G401 (cell line): ENCODE measurements around the gene CEND1. TPM values are rescaled to one million over a fixed set of nuclear protein-coding genes. Genes with fewer than 3 reads are reported as not detected.

Source experiments
- DNase-seq: peaks from one replicate; pipeline ENCODE4 v3.0.0-alpha.2; 2015; ENCODE audit warnings: low spot score
- in situ Hi-C: cut with HindIII; loops from 2 replicates; pipeline ENCODE4 v1.10.0; 2016; ENCODE audit warnings: low sequenced_read_pairs, mixed read lengths
- total RNA-seq: library from RNA; depleted of rRNA; stranded (reverse); fragments of >200 nt; shearing (Covaris generic); gene quantifications from 2 replicates; pipeline ENCODE4 v1.2.3, GENCODE V29; 2014

CEND1 gene
- total RNA-seq, 1 experiment from 2014 or later = 0.95 TPM

DNA sequence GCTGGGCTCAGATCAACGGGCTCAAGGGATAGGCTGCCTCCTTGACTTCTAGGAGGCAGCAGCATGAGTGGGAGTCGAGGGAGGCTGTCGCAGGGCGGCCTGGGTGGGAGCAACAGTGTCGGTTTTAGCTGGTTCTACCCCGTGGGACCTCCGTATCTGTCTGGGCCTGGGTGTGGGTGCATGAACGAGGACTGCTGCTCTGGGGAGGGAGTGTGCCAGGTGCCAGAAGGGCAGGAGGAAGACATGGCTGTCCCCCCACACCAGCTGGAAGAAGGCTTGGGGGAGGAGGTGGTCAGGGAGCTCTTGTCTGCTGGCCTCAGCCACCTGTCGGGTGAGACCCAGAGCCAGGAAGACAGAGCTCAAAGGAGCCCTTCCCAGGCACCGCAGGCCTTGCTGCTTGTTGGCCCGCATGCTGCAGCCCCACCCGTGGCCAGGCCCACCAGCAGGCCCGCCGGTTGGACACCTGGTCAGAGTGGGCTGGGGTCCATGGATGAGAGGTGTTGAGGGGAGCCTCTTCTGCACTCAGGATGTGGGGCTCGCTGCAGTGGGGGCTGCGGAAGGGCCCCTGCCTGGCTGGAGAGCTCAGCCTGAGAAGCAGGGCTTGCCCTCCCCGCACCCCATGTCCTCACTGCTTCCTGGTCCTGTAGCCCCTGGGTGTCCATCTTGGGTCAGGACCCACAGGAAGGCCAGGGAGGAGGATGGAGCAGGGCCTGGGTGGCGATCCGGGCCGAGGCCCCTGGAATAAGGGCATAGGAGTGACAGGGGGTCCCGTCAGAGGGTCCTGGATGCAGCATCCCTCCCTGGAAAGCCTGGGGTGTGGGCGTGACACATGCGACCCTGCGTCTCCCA lies 3.4 kb downstream of the CEND1 start:
- in situ Hi-C loops = no loop called here
- peak; percentile 69 for DNase-seq

DNA sequence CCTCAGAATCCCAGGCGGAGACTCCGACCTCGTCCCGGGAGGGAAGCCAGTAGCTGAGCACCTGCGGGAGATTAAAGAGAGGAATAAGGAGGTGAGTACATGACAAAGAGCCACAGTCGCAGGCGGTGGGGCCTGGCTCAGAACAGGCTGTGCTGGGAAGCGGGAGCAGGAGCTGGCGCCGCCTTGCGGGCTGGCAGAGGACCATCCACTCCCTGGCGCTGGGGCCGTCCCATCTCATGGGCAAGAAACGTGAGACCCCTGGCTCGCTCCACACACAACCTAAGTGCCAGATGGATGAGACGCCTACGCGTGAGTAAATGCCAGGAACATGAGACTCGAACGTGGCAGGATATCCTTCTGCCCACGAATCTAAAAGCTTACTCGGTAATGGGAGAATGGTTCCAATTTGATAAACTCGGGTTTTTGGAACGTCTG lies 6.3 kb downstream of the CEND1 start:
- peak; percentile 97 for DNase-seq
- in situ Hi-C loops = no loop called here

DNA sequence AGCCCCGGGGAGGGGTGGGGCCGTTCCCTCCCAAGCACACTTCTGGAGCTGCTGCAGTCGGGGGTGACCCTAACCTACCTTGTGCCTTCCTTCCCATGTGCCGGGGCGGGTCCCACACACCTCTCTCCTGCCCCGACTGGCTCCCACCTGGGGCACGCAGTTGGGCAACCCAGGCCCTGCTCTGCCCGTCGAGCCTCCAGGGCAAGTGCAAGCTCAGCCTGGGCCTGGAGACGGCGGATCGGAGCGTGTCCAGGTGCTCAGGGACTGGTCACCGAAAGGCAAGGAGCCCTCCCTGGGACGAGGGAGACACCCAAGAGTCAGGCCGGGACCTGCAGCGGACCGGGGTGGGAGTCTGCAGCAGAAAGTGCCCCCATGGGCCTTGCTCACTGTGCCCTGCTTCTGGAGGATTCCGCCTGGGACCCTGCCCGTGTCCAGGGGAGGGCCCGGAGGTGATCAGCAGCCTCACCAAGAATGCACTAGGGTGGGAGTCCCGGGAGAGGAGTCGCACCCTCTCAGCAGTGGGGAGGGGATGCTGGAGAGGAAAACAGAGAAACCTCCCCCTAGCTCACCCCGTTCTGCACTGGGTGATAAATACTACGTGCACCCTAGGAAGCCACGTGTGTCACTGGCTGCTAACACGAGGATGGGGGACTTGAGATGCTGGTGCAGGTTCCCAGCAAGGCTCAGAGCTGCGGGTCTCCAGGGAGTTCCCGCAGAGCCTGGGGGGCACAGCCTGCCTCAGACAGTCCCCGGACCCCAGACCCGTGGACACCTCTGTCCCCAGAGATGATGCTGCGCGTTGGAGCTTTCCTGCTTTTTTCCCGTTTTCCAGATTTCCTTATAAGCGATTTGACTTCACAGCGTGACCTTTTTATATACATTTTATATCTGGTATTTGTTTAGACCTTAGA lies 7.4 kb downstream of the CEND1 start:
- in situ Hi-C loops = no loop called here
- DNase-seq = no peak

DNA sequence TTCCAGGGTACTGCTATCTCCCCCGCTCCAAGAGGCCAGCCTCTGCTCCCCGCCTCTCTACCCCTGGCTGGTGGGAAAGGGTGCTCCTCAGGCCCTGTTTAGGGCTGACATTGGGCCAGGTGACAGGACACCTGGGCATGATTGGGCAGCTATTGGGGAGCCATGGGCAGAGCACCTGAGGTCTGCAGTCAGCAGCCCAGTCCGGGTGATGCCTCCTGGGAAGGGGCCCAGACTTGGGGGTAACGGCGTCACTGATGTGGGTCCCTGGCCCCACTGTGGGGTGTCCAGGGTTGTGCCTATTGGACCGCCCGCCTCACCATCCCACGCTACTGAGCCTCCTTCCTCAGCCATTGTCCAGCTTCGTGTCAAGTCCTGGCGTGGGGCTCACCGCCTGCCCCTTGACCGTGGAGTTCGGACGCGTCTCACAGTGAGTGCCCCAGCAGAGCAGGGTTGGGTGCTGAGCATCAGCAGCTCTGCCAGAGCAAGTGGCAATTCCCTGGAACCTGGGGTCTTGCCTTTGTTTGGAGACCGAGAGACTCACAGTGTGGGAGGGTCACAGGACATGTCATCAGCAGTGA lies 9.8 kb downstream of the CEND1 start:
- no peak for DNase-seq
- in situ Hi-C loops = no loop called here

DNA sequence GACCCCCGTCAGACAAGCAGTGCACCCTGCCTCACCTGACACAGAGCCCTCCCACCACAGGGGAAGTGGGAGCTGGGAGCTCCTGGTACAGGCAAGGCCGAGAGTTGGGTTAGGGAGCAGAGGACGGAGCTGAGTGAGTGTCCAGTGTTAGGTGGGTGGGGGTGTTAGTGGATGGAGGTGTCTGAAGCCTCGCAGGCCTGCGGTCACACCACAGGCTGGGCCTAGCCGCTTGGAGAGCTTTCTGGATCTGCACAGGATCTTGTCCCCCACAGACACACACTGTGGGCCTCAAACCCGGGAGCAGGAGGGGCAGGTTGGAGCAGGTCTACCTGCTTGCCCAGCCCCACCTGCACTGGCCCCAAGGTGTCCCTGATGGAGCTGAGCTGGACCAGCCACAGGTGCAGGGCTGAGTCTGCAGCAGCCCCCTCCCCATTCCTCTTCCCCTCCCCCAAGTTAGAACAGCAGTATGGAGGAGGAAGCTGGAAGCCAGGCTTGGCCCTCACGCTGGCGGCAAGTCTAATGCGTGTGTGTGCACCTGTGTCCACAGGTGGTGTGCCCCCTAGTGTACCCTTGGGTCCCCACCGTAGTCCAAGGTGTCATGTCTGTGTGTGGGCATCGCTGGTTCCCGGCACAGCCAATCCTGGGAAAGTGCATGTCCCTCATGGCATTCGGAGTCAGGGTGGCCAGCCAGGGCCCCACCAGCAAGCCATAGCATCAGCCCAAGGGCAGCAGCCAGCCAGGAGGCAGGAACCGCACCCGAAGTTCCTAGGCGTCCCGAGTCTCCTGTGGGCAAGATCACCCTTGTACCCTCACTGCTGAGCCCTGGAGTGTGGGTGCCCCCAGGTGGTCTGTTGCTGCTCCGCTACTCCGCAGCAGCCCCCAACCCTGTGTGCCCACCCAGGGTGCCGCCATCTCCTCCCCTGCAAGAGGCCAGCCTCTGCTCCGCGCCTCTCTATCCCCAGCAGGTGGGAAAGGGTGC lies 10.6 kb downstream of the CEND1 start:
- no peak for DNase-seq
- in situ Hi-C loops = no loop called here

DNA sequence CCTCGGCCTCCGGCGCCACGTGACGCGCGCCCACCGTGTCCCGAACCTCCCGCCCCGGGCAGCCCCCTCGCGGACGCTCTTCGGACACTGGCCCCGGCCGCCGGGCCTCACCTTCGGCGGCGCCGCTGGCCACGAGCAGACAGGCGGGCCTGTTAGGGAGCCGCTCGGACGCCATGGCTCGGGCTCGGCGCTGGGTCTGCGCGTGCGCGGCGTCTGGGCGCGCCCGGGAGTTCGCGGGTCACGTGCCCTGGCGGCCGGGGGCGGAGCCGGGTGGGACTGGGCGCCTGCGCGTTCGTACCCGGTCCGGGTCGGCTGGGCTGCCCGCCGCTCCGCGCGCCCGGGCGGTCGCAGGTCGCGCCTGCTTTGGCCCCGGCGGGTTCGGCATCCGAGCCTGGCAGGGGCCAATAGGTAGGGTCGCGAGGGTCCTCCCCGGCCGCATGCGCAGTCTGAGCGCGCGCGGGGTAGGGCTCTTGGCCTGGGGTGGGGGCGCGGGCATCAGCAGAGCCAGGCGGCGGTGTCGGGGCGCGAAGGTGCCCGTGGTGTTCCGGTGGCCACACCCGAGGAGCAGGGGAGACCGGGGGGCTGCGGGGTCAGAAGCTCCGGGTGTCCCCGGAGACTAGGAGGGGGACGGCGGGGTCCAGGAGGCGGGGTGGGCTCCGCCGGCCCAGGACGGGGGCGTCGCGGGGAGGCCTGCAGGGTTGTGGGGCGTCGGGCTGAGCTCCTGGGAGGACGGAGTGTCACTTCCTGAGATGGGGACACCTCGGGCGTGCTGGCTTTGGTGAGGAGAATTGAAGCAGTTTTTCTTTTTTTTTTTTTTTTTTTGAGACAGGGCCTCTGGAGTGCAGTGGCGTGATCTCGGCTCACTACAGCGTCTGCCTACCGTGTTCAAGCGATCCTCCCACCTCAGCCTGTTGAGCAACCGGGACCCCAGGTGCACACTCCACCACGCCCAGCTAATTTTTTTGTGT lies 12.3 kb downstream of the CEND1 start, which contains the start of gene GATD1:
Gene GATD1, minus strand, starts transcription at position 200 of the 968 bp plus-strand sequence. Its CDS starts 25 bp downstream, at position 175.
- DNase-seq = peak; percentile 79
- in situ Hi-C loops = no loop called here

DNA sequence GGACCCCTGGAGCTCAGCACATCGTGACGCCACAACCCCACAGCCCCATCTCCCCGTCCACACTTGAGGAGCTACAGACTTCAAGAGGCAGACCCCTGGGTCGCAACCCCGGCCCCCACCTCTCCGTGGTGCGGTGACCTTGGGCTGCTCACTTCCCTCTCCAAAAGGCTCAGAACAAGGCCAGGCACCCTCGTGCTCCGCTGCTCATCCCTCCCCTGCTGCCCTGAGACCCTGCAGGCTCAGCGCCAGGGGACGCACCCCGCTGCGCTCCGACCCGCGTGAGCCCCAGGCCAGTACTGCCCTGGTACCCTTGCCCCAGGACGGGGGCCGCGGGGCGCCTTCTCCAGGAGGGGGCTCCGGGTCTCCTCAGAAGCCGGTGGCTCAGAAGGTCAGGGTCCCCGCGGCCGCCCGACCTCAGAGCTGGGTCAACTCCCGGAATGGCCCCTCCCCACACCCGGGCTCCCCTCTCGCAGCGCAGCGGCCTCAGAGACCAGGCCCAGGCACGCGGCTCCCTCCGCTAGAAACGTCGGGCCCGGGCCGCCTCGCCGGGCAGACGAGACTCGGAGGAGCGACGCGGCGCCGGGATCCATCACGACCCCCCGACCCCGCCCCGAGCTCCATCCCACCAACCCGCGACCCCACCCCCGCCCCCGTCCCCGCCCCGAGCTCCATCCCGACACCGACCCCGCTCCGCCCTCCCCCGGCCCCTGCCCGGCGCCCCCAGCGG lies 13.2 kb downstream of the CEND1 start:
- in situ Hi-C loops = no loop called here
- DNase-seq = no peak

DNA sequence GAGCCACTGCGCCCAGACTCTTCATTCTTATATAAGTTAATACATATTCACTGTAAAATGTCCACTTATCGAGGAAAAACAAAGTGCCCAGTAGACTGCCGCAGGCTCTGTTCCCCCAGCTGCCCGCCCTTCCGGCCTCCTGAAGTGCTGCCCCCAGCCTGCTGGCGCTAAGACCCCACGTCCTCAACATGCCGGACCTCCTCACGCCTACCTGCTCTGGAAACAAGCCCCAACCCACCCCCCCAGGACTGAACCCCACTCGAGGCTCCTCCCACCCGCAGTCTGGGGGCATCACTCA lies 13.7 kb downstream of the CEND1 start:
- no peak for DNase-seq
- in situ Hi-C loops = no loop called here

DNA sequence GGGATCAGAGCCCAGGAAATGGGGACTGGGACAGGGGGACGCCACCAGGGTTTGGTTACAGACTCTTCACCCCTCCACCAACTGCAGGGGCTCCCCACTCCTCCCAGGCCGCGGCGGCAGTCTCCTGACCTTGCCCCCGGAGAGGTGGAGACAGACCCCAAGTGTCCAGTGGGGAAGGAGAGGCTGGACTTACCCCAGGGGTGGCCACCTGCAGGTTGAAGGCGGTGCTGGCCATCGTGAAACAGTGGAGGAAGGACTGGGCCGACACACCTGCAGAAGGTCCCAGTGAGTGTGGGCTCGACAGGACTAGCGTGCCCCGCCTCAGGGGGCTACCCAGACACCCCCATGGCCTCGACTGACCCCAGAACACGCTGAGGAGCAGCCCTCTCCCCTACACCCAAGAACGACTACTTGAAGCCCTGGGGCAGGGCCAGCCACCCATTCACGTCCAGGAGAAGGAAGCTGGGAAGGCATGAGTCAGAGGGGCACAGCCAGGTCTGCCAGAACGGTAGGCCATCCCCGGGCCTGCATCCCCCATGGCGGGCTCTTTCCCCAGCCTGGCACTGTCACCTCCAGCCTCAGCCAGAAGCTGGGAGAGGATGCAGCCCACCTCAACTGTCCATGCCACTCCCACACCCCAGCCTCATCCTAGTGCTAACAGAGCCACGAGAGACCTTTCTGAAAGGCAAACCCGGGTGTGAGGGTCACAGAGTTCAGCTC lies 14.9 kb downstream of the CEND1 start:
- no peak for DNase-seq
- in situ Hi-C loops = loop anchor here (25.0 kb wide), 1 partner anchor 113 kb away; no protein-coding TSS in a partner anchor

DNA sequence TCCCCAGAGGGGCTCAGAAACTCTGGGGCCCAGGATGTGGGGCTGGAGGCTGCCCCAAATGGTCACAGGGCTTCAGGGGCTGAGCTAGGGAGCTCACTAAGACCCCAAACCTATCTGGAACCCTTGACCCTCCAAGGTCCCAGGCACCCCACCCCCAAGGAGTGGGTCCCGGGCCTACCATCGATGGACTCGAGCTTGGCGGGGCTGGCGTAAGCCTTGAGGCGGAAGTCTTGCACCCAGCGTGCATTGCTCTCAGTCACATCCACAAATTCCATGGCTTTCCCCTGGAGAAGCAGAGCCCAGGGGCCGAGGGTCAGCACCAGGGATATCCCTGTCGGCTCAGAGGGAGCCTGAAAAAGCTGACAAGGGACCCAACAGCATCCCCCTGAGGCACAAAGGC lies 16.1 kb downstream of the CEND1 start:
- in situ Hi-C loops = loop anchor here (25.0 kb wide), 1 partner anchor 112 kb away; no protein-coding TSS in a partner anchor
- DNase-seq = no peak

DNA sequence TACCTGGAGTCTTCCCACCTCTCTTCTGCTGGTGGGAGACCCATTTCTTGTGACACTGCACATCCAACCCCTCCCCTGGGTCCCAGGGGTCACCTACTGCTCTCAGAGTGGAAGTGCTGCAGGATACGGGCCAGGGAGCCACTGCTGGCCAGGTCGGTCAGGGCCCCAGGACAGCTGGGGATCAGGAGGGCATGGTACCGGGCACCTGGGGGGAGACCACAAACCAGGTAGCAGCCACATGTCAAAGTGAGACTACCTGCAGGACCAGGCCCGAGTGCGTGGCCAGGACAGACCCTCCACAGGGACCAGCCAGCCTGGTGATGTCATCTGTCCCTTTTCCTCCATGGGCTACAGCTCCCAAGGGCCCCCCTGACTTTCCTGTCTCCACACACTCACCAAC lies 16.5 kb downstream of the CEND1 start:
- in situ Hi-C loops = loop anchor here (25.0 kb wide), 1 partner anchor 111 kb away; no protein-coding TSS in a partner anchor

DNA sequence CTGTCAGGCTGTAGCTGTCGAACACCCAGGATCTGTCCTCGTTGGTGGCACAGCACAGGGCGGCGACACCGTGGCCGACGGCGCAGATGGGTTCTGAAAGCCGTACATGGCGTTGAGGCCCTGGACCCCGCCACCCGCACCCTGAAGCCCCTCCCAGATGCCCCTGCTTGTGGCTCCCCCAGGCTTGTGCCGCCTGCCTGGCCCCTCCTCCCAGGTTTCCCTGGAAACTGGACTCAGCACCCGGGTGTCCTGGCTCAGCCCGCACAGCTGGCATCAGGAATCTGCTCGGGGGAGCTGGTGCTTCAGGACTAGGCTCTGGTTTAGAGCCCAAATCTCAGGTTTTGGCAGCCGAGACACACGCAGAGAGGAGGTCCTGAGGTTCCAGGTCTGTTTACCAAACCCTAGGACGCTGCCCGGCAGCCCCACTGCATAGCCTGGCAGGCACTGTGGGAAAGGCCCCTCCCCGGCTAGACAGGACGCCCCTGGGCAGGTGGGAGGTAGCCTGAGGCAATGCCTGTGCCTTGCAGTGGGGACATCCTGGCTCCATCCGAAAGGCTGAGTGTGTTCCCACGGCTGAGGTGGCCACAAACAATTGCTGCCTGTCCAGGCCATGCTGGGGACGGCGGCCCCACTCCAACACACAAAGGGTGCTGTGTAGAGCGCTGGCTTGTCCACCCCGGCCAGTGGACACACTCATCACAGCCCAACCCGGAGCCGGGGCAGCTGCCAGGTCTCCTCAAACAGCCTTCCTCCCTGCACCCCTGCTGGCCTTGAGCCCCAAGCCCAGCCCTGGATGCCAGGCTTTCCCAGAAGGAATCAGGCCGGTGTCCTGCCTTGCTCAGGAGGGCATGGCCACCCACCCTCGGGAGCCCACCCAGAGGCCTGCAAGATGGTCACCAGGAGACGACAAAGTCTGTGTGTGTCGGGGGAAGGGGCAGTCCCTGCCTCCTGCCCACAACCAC lies 17.2 kb downstream of the CEND1 start:
- in situ Hi-C loops = loop anchor here (25.0 kb wide), 1 partner anchor 110 kb away; no protein-coding TSS in a partner anchor
- DNase-seq = peak; percentile 47

More for the DNA sequence above, 16.5 kb downstream of the CEND1 start:
- no peak for DNase-seq

DNA sequence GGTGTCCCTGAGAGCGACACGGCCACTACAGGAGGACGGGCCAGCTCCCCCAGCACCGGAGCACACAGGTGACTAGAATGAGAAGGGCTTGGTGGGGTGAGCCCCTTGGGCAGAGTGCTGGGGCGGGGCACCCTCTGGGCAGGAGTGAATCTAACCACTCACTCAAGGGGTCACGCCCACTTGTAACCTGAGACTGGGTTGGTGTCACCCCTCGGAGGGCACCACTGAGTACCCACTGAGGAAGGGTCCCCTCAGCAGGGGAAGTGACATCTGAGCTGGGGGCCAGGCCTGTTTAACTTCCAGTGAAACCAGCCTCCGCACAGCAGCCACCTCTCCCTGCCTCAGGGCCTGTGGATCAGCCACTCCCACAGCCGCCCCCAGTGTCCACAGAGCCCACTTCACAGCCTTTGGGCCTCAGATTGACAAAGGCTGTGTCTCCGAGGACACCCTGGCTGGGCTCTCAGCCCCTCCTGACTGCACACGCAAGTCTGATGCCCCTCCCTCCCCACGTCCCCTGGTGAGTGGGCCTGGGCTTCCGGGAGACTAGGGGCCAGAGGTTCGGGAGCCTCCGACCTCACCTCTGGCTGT lies 18.2 kb downstream of the CEND1 start:
- in situ Hi-C loops = loop anchor here (25.0 kb wide), 1 partner anchor 109 kb away; no protein-coding TSS in a partner anchor
- no peak for DNase-seq
